Measurements from ENCODE around the gene SLC25A28.
A peak's percentile ranks its signal among the peaks of the same experiment; 100 is the strongest.
"Not testable (repeated sequence)": the region's sequence is repeated elsewhere in the genome, so short reads cannot be mapped to it uniquely, and the experiment has no call there.

The SLC25A28 gene

GRCh38 chr10:99625124-99625523 is 4.9 kb upstream of the SLC25A28 start:
- peak; percentile 22 for DNase-seq

GRCh38 chr10:99623919-99624318 is 3.7 kb upstream of the SLC25A28 start:
- no peak for DNase-seq

- DNase-seq = peak; percentile 64
Observed at GRCh38 chr10:99621454-99622251, 1.4 kb upstream of the SLC25A28 start.

GRCh38 chr10:99620711-99621453 is 643 bp upstream of the SLC25A28 start:
- peak; percentile 73 for DNase-seq

GRCh38 chr10:99619090-99619800 is 994 bp downstream of the SLC25A28 start:
- DNase-seq = no peak

GRCh38 chr10:99617696-99618095 is 2.5 kb downstream of the SLC25A28 start:
- no peak for DNase-seq

- DNase-seq = no peak
Observed at GRCh38 chr10:99615426-99615825, 4.8 kb downstream of the SLC25A28 start.

GRCh38 chr10:99612167-99612831 is 7.9 kb downstream of the SLC25A28 start:
- peak; percentile 56 for DNase-seq

GRCh38 chr10:99611326-99611725 is 8.9 kb downstream of the SLC25A28 start:
- no peak for DNase-seq

GRCh38 chr10:99610221-99610620 is 10.0 kb downstream of the SLC25A28 start:
- no peak for DNase-seq

- no peak for DNase-seq
Observed at GRCh38 chr10:99609186-99609585, 11.1 kb downstream of the SLC25A28 start.

- no peak for DNase-seq
Observed at GRCh38 chr10:99605351-99605750, 14.9 kb downstream of the SLC25A28 start.

GRCh38 chr10:99604862-99605261 is 15.4 kb downstream of the SLC25A28 start:
- no peak for DNase-seq

GRCh38 chr10:99598781-99599509 is 21.3 kb downstream of the SLC25A28 start:
- no peak for DNase-seq

- no peak for DNase-seq
Observed at GRCh38 chr10:99598011-99598410, 22.2 kb downstream of the SLC25A28 start.

GRCh38 chr10:99596708-99597107 is 23.5 kb downstream of the SLC25A28 start:
- not testable (repeated sequence) for DNase-seq

- no peak for DNase-seq
Observed at GRCh38 chr10:99595770-99596465, 24.3 kb downstream of the SLC25A28 start.

- DNase-seq = no peak
Observed at GRCh38 chr10:99595236-99595635, 25.0 kb downstream of the SLC25A28 start.

- DNase-seq = no peak
Observed at GRCh38 chr10:99593312-99593711, 26.9 kb downstream of the SLC25A28 start.

GRCh38 chr10:99590799-99591198 is 29.4 kb downstream of the SLC25A28 start:
- DNase-seq = no peak

GRCh38 chr10:99583687-99584086 is 36.6 kb downstream of the SLC25A28 start:
- no peak for DNase-seq
